Panc1 (cell line): Measurements from ENCODE around the gene MEAK7. TPM values are rescaled to one million over a fixed set of nuclear protein-coding genes. Genes with fewer than 3 reads are reported as not detected.

ENCODE experiments used
- ATAC-seq: fragments of 200-7000 bp; cut with Tn5 transposase; 2 replicates; pipeline ENCODE4 v1.9.1; 2020; ENCODE audit warnings: mild to moderate bottlenecking, moderate library complexity
- BruUV-seq: library from RNA; stranded (reverse); fragments of 400-500 nt; replicated peaks from 2 replicates; lab custom pipeline; 2021; lab: Mats Ljungman, UMichigan
- CTCF ChIA-PET: fragments of 300-600 bp; sonication (Branson Sonifier 250); formaldehyde crosslinking; loops from one replicate; lab custom pipeline; 2022; ENCODE audit warnings: antibody characterized with exemption; lab: Charles Lee
- POLR2A ChIA-PET: fragments of 300-600 bp; sonication (Branson Sonifier 250); formaldehyde crosslinking; loops from one replicate; lab custom pipeline; 2022; ENCODE audit warnings: antibody characterized with exemption; lab: Charles Lee
- DNase-seq: peaks from one replicate; pipeline ENCODE4 v3.0.0-alpha.2; 2010; ENCODE audit warnings: low read depth, low spot score
- H3K27ac ChIP-seq: 2 replicates; pipeline ENCODE4 v1.5.1; 2011; ENCODE audit warnings: mild to moderate bottlenecking, low read length, inconsistent platforms
- H3K27me3 ChIP-seq: fragments of 200-500 bp; sonication (Bioruptor generic); 2 replicates; pipeline ENCODE4 v1.6.0; 2014; ENCODE audit warnings: low read length, inconsistent platforms; ENCODE audit not compliant: control insufficient read depth, insufficient read depth
- H3K36me3 ChIP-seq: fragments of 200-500 bp; sonication (Bioruptor generic); 2 replicates; pipeline ENCODE4 v1.5.1; 2014; ENCODE audit warnings: inconsistent platforms, mild to moderate bottlenecking, low read length, moderate library complexity; ENCODE audit not compliant: control insufficient read depth, insufficient read depth
- H3K4me1 ChIP-seq: 2 replicates; pipeline ENCODE4 v1.5.1; 2011; ENCODE audit warnings: inconsistent platforms, mild to moderate bottlenecking, low read length, moderate library complexity; ENCODE audit not compliant: control insufficient read depth, insufficient read depth
- H3K4me3 ChIP-seq, 2 experiments: 2 replicates each; pipeline ENCODE4 v1.5.1; 2011 to 2012; ENCODE audit warnings: low read depth in 2 of 2, low read length in 2 of 2, mild to moderate bottlenecking in 2 of 2, inconsistent platforms in 1 of 2, moderate library complexity in 1 of 2
- H3K9me3 ChIP-seq: fragments of 200-500 bp; sonication (Bioruptor generic); 2 replicates; pipeline ENCODE4 v1.5.1; 2014; ENCODE audit warnings: low read depth, mild to moderate bottlenecking, inconsistent platforms, low read length, moderate library complexity; ENCODE audit not compliant: control insufficient read depth, insufficient read depth
- CTCF ChIP-seq: fragments of 450-650 bp; IDR thresholded peaks from 2 replicates; pipeline ENCODE4 v1.5.1; 2017; ENCODE audit warnings: mild to moderate bottlenecking
- POLR2AphosphoS5 ChIP-seq: IDR thresholded peaks from 2 replicates; pipeline ENCODE4 v1.6.1; 2012; ENCODE audit warnings: mild to moderate bottlenecking, low read depth, low read length, moderate library complexity
- REST ChIP-seq, 2 experiments: IDR thresholded peaks; 2 replicates each; pipeline ENCODE4 v1.6.1; 2011 to 2012; ENCODE audit warnings: low read depth in 2 of 2, control low read depth in 1 of 2, low read length in 1 of 2, mild to moderate bottlenecking in 1 of 2, moderate library complexity in 1 of 2; ENCODE audit not compliant: insufficient read depth in 1 of 2
- SIN3A ChIP-seq: IDR thresholded peaks from 2 replicates; pipeline ENCODE4 v1.6.1; 2012; ENCODE audit warnings: low read depth, mild to moderate bottlenecking, low read length, moderate library complexity, borderline replicate concordance; ENCODE audit not compliant: insufficient read depth
- TCF7L2 ChIP-seq: IDR thresholded peaks from 2 replicates; pipeline ENCODE4 v1.6.1; 2011; ENCODE audit warnings: mild to moderate bottlenecking, low read depth, low read length, inconsistent platforms
- in situ Hi-C: cut with HindIII; loops from 2 replicates; pipeline ENCODE4 v1.10.0; 2016; ENCODE audit warnings: low sequenced_read_pairs, low pct_unique_long_range_greater_than_20kb
- intact Hi-C: fragments of 100-400 bp; cut with micrococcal nuclease; formaldehyde crosslinking; loops from one replicate; pipeline ENCODE4 v1.10.0; 2022; ENCODE audit not compliant: unreplicated experiment
- total RNA-seq: library from RNA; stranded (reverse); gene quantifications from one replicate; pipeline ENCODE4 v1.2.1, GENCODE V29; 2021; ENCODE audit not compliant: unreplicated experiment

Gene MEAK7
- total RNA-seq, 1 experiment from 2014 or later, result 17.2 TPM

- H3K4me1 ChIP-seq, result no peaks in the 10 kb centered on the region
- no peaks in the 10 kb centered on the region for H3K36me3 ChIP-seq
- TF ChIP-seq REST (IDR thresholded peaks at IDR 0.05; ENCODE audit: insufficient read depth in 1 of 2, low read depth in 2 of 2, low read length in 1 of 2), result no peak
- no peak for TF ChIP-seq TCF7L2
- no peak for TF ChIP-seq CTCF
- TF ChIP-seq POLR2AphosphoS5, result no peak
- no TSS peak for BruUV-seq
- ChIA-PET CTCF (no interaction called here), POLR2A (no interaction called here)
- no peak overlapping the region for H3K27ac ChIP-seq
- ATAC-seq (no peak), DNase-seq (no peak)
- H3K9me3 ChIP-seq, result peaks cover 16% of the 10 kb centered on the region; the same call in 1 of the 2 replicates
- in situ Hi-C loops, result no loop called here
- H3K27me3 ChIP-seq, result no peaks in the 10 kb centered on the region
- H3K4me3 ChIP-seq, result no peak overlapping the region
- intact Hi-C loops, result no loop called here
These were observed 37.2 kb downstream of the MEAK7 start for GRCh38 chr16:84467256-84467655.

- intact Hi-C loops, result no loop called here
- CTCF ChIA-PET, result no interaction called here
- no TSS peak for BruUV-seq
These were observed 37.8 kb downstream of the MEAK7 start for GRCh38 chr16:84466692-84467091.

More at GRCh38 chr16:84466692-84467091, 37.8 kb downstream of the MEAK7 start:
- Histone ChIP-seq H3K27me3 (no peaks in the 10 kb centered on the region), H3K4me3 (no peak overlapping the region), H3K27ac (no peak overlapping the region), H3K36me3 (no peaks in the 10 kb centered on the region), H3K9me3 (peaks cover 16% of the 10 kb centered on the region; the same call in 1 of the 2 replicates), H3K4me1 (no peaks in the 10 kb centered on the region)
- DNase-seq (no peak), ATAC-seq (no peak)
- TF ChIP-seq SIN3A, result no peak
- TF ChIP-seq POLR2AphosphoS5, result no peak
- no peak for TF ChIP-seq TCF7L2
- TF ChIP-seq REST (IDR thresholded peaks at IDR 0.05; ENCODE audit: insufficient read depth in 1 of 2, low read depth in 2 of 2, low read length in 1 of 2), result no peak
- TF ChIP-seq CTCF, result no peak
- in situ Hi-C loops, result no loop called here
- POLR2A ChIA-PET, result no interaction called here
